Measurements from ENCODE around the gene PTGIS. TPM values are rescaled to one million over a fixed set of nuclear protein-coding genes. Genes with fewer than 3 reads are reported as not detected.

The PTGIS gene
- total and polyA plus RNA-seq, 2 donors (not counting 1 experiment from before 2014, with no cell fraction given) = not detected

DNA sequence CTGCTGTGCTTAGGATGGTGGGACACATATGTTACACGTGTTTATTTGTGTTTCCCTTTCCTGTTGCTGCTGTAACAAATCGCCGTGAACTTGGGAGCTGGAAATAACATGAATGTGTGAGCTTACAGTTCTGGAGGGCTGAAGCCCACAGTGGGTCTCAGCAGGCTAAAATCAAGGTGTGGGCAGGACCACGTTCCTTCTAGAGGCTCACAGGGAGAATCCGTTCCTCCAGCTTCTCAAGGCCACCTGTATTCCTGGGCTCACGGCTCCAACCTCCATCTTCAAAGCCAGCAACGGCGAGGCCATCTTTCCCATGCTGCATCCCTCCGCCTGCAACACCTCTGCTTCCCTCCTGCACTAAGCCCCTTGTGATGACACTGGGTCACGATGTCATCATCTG lies 27.4 kb upstream of the PTGIS start:
- H3K9me3 ChIP-seq (ENCODE audit: control extremely low read depth in 1 of 3, control insufficient read depth in 2 of 3, insufficient read depth in 1 of 3, low read length in 2 of 3) = peaks cover 0 to 12% (median 3%) of the 10 kb centered on the region in 3 donors
- Mint-ChIP-seq H3K27me3 (peaks cover 13% of the 10 kb centered on the region), H3K4me1 (peaks cover 8% of the 10 kb centered on the region), H3K9me3 (ENCODE audit: insufficient read depth) (no peaks in the 10 kb centered on the region), H3K27ac (no peak overlapping the region), H3K4me3 (no peak overlapping the region)
- H3K4me1 ChIP-seq (ENCODE audit: control insufficient read depth in 2 of 2, insufficient read depth in 2 of 2, low read length in 2 of 2) = peaks cover 0 to 8% of the 10 kb centered on the region in 2 donors
- H3K36me3 ChIP-seq (replicated peaks in 1 of 2; ENCODE audit: control extremely low read depth in 1 of 2, control insufficient read depth in 1 of 2, extremely low read depth in 1 of 2, insufficient read depth in 2 of 2, low read length in 1 of 2) = no peaks in the 10 kb centered on the region
- no peak overlapping the region for H3K4me2 ChIP-seq (replicated peaks; ENCODE audit: low read depth, low read length, poor library complexity, severe bottlenecking)
- ChIA-PET CTCF (no interaction called here), POLR2A (no interaction called here)
- no peaks in the 10 kb centered on the region for H3K79me2 ChIP-seq (ENCODE audit: control insufficient read depth, insufficient read depth, low read length)
- DNase-seq = no peak
- intact Hi-C loops (cut with micrococcal nuclease) = no loop called here
- H3K9ac ChIP-seq (ENCODE audit: low read length) = no peak overlapping the region
- H4K20me1 ChIP-seq (ENCODE audit: control insufficient read depth, insufficient read depth, low read length, poor library complexity, severe bottlenecking) = no peaks in the 10 kb centered on the region
- no peak overlapping the region for H2AFZ ChIP-seq (ENCODE audit: insufficient read depth, low read depth, low read length, poor library complexity, severe bottlenecking)
- peaks cover 0 to 9% (median 1%) of the 10 kb centered on the region in 4 experiments for H3K27me3 ChIP-seq (replicated peaks in 1 of 4; ENCODE audit: control extremely low read depth in 1 of 4, control insufficient read depth in 3 of 4, insufficient read depth in 4 of 4, low read length in 3 of 4)
- no peak overlapping the region for H3K4me3 ChIP-seq (ENCODE audit: control extremely low read depth in 1 of 5, extremely low read depth in 1 of 5, insufficient read depth in 1 of 5, low read depth in 2 of 5, low read length in 4 of 5)
- no peak for TF ChIP-seq EZH2 (IDR thresholded peaks at IDR 0.05; ENCODE audit: borderline replicate concordance, insufficient read depth, low read depth, low read length, poor library complexity, severe bottlenecking)
- TF ChIP-seq, protein P1, sequence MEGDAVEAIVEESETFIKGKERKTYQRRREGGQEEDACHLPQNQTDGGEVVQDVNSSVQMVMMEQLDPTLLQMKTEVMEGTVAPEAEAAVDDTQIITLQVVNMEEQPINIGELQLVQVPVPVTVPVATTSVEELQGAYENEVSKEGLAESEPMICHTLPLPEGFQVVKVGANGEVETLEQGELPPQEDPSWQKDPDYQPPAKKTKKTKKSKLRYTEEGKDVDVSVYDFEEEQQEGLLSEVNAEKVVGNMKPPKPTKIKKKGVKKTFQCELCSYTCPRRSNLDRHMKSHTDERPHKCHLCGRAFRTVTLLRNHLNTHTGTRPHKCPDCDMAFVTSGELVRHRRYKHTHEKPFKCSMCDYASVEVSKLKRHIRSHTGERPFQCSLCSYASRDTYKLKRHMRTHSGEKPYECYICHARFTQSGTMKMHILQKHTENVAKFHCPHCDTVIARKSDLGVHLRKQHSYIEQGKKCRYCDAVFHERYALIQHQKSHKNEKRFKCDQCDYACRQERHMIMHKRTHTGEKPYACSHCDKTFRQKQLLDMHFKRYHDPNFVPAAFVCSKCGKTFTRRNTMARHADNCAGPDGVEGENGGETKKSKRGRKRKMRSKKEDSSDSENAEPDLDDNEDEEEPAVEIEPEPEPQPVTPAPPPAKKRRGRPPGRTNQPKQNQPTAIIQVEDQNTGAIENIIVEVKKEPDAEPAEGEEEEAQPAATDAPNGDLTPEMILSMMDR (IDR thresholded peaks at IDR 0.05) = no peak
- WGBS (ENCODE audit: insufficient coverage) = 93% methylated on average over 9 of the region's 10 CpGs
- no peak overlapping the region for H3K27ac ChIP-seq (ENCODE audit: low read length in 2 of 2)
- no peak for ATAC-seq (ENCODE audit: low read depth)

DNA sequence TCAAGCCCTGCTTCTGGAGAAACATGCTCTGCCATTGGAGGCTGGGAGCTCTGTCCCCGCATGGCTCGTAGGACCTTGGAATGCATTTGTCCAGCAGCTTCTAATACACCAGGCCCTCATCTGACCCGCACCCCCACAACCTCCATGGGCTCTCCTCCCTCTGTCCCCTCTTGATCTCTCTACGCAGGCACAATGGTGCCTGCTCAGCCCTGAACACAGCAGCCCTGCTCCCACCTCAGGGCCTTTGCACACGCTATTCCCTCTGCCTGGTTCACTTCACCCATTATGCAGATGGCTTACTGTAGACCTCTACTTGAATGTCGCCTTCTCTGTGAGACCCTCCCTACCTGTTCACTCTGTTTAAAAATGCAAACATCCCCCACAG lies 27.0 kb upstream of the PTGIS start:
- Histone ChIP-seq H3K4me2 (replicated peaks; ENCODE audit: low read depth, low read length, poor library complexity, severe bottlenecking) (no peak overlapping the region), H3K9me3 (ENCODE audit: control extremely low read depth in 1 of 3, control insufficient read depth in 2 of 3, insufficient read depth in 1 of 3, low read length in 2 of 3) (peaks cover 0 to 16% (median 3%) of the 10 kb centered on the region in 3 donors), H2AFZ (ENCODE audit: insufficient read depth, low read depth, low read length, poor library complexity, severe bottlenecking) (no peak overlapping the region), H3K27ac (ENCODE audit: low read length in 2 of 2) (no peak overlapping the region), H3K4me3 (ENCODE audit: control extremely low read depth in 1 of 5, extremely low read depth in 1 of 5, insufficient read depth in 1 of 5, low read depth in 2 of 5, low read length in 4 of 5) (no peak overlapping the region), H3K9ac (ENCODE audit: low read length) (no peak overlapping the region), H3K79me2 (ENCODE audit: control insufficient read depth, insufficient read depth, low read length) (no peaks in the 10 kb centered on the region), H3K36me3 (replicated peaks in 1 of 2; ENCODE audit: control extremely low read depth in 1 of 2, control insufficient read depth in 1 of 2, extremely low read depth in 1 of 2, insufficient read depth in 2 of 2, low read length in 1 of 2) (no peaks in the 10 kb centered on the region), H3K27me3 (replicated peaks in 1 of 4; ENCODE audit: control extremely low read depth in 1 of 4, control insufficient read depth in 3 of 4, insufficient read depth in 4 of 4, low read length in 3 of 4) (peaks cover 0 to 6% (median 1%) of the 10 kb centered on the region in 4 experiments), H3K4me1 (ENCODE audit: control insufficient read depth in 2 of 2, insufficient read depth in 2 of 2, low read length in 2 of 2) (peaks cover 0 to 8% of the 10 kb centered on the region in 2 donors), H4K20me1 (ENCODE audit: control insufficient read depth, insufficient read depth, low read length, poor library complexity, severe bottlenecking) (no peaks in the 10 kb centered on the region)
- ChIA-PET POLR2A (no interaction called here), CTCF (no interaction called here)
- TF ChIP-seq EZH2 (IDR thresholded peaks at IDR 0.05; ENCODE audit: borderline replicate concordance, insufficient read depth, low read depth, low read length, poor library complexity, severe bottlenecking) = no peak
- TF ChIP-seq, protein P1 (IDR thresholded peaks at IDR 0.05) = no peak
- no peak for DNase-seq
- ATAC-seq (ENCODE audit: low read depth) = no peak
- 100% methylated on average over 4 of the region's 6 CpGs for WGBS (ENCODE audit: insufficient coverage)
- intact Hi-C loops (cut with micrococcal nuclease) = no loop called here
- Mint-ChIP-seq H3K27ac (no peak overlapping the region), H3K27me3 (peaks cover 17% of the 10 kb centered on the region), H3K9me3 (ENCODE audit: insufficient read depth) (no peaks in the 10 kb centered on the region), H3K4me1 (peaks cover 12% of the 10 kb centered on the region), H3K4me3 (no peak overlapping the region)
